HEK293 (cell line): Measurements from ENCODE around the gene RABGEF1.
"Not testable (repeated sequence)": the region's sequence is repeated elsewhere in the genome, so short reads cannot be mapped to it uniquely, and the experiment has no call there.

ENCODE experiments used
- CTCF ChIA-PET: fragments of 350-600 bp; formaldehyde crosslinking; extraction: SDS; loops from one replicate; lab custom pipeline; 2021; ENCODE audit warnings: antibody characterized with exemption; lab: Yijun Ruan, JAX
- POLR2A ChIA-PET: fragments of 300-600 bp; formaldehyde crosslinking; extraction: SDS; loops from one replicate; lab custom pipeline; 2020; ENCODE audit warnings: antibody characterized with exemption, inconsistent platforms; lab: Yijun Ruan, JAX
- H3K27ac ChIP-seq: fragments of 200-500 bp; sonication (Bioruptor generic); 2 replicates; pipeline ENCODE4 v1.5.1; 2014; ENCODE audit warnings: low read depth, low read length, control low read depth, inconsistent platforms; ENCODE audit errors: extremely low read depth
- H3K36me3 ChIP-seq, 2 experiments: fragments of 200-500 bp in 1 of 2; sonication (Bioruptor generic) in 1 of 2; 1 replicate in 1 of 2; 2 replicates in 1 of 2; pipeline ENCODE4 v1.5.1; 2014 to 2017; ENCODE audit warnings: inconsistent platforms in 2 of 2, low read length in 2 of 2; ENCODE audit not compliant: control insufficient read depth in 2 of 2, insufficient read depth in 1 of 2
- H3K4me1 ChIP-seq: fragments of 200-500 bp; sonication (Bioruptor generic); 2 replicates; pipeline ENCODE4 v1.5.1; 2014; ENCODE audit warnings: mild to moderate bottlenecking, low read length, inconsistent platforms; ENCODE audit not compliant: control insufficient read depth, insufficient read depth
- H3K4me3 ChIP-seq: 2 replicates; pipeline ENCODE4 v1.5.1; 2011; ENCODE audit warnings: low read depth, mild to moderate bottlenecking, control low read depth, low read length, moderate library complexity
- H3K9me3 ChIP-seq: fragments of 200-500 bp; sonication (Bioruptor generic); 2 replicates; pipeline ENCODE4 v1.5.1; 2014; ENCODE audit warnings: low read depth, low read length, inconsistent platforms; ENCODE audit not compliant: control insufficient read depth, insufficient read depth
- GLI2 ChIP-seq: fragments of 450-650 bp; formaldehyde crosslinking; IDR thresholded peaks from 2 replicates; pipeline ENCODE4; 2017; ENCODE audit warnings: missing biosample characterization, missing genetic modification characterization, low read depth, borderline replicate concordance
- KLF8 ChIP-seq: fragments of 450-650 bp; formaldehyde crosslinking; IDR thresholded peaks from 2 replicates; pipeline ENCODE4 v1.5.1; 2016; ENCODE audit warnings: missing biosample characterization, missing genetic modification characterization
- SP2 ChIP-seq: fragments of 450-650 bp; formaldehyde crosslinking; IDR thresholded peaks from 2 replicates; pipeline ENCODE4 v1.5.1; 2016; ENCODE audit warnings: missing biosample characterization, missing genetic modification characterization
- ZBTB26 ChIP-seq: fragments of 450-650 bp; formaldehyde crosslinking; optimal IDR thresholded peaks from 2 replicates; pipeline ENCODE3; 2016; ENCODE audit warnings: missing biosample characterization, mild to moderate bottlenecking, missing genetic modification characterization
- ZBTB6 ChIP-seq: fragments of 450-650 bp; formaldehyde crosslinking; IDR thresholded peaks from 2 replicates; pipeline ENCODE4 v1.5.1; 2017; ENCODE audit warnings: missing biosample characterization, missing genetic modification characterization
- ZNF138 ChIP-seq: fragments of 450-650 bp; formaldehyde crosslinking; IDR thresholded peaks from 2 replicates; pipeline ENCODE4 v1.5.1; 2016; ENCODE audit warnings: missing biosample characterization, missing genetic modification characterization, borderline replicate concordance
- ZNF2 ChIP-seq: fragments of 450-650 bp; formaldehyde crosslinking; IDR thresholded peaks from 2 replicates; pipeline ENCODE4 v1.5.1; 2016; ENCODE audit warnings: missing biosample characterization, missing genetic modification characterization
- ZNF214 ChIP-seq: fragments of 450-650 bp; formaldehyde crosslinking; IDR thresholded peaks from 2 replicates; pipeline ENCODE4 v1.5.1; 2017; ENCODE audit warnings: missing biosample characterization, mild to moderate bottlenecking, missing genetic modification characterization, borderline replicate concordance
- ZNF24 ChIP-seq: fragments of 450-650 bp; formaldehyde crosslinking; IDR thresholded peaks from 2 replicates; pipeline ENCODE4 v1.5.1; 2016; ENCODE audit warnings: missing biosample characterization, missing genetic modification characterization
- ZNF391 ChIP-seq: fragments of 450-650 bp; formaldehyde crosslinking; IDR thresholded peaks from 2 replicates; pipeline ENCODE4 v1.5.1; 2016; ENCODE audit warnings: low read depth, missing biosample characterization, missing genetic modification characterization, borderline replicate concordance
- ZNF423 ChIP-seq: fragments of 450-650 bp; formaldehyde crosslinking; IDR thresholded peaks from 2 replicates; pipeline ENCODE4 v1.5.1; 2016; ENCODE audit warnings: missing biosample characterization, missing genetic modification characterization
- ZNF426 ChIP-seq: fragments of 450-650 bp; formaldehyde crosslinking; IDR thresholded peaks from 2 replicates; pipeline ENCODE4 v1.5.1; 2017; ENCODE audit warnings: missing biosample characterization, missing genetic modification characterization, mild to moderate bottlenecking, inconsistent platforms, moderate library complexity
- ZNF48 ChIP-seq: fragments of 450-650 bp; formaldehyde crosslinking; IDR thresholded peaks from 2 replicates; pipeline ENCODE4 v1.5.1; 2016; ENCODE audit warnings: missing biosample characterization, missing genetic modification characterization
- ZNF558 ChIP-seq: fragments of 450-650 bp; formaldehyde crosslinking; IDR thresholded peaks from 2 replicates; pipeline ENCODE4 v1.5.1; 2016; ENCODE audit warnings: missing biosample characterization, missing genetic modification characterization
- ZNF585B ChIP-seq: fragments of 450-650 bp; formaldehyde crosslinking; IDR thresholded peaks from 2 replicates; pipeline ENCODE4 v1.5.1; 2016; ENCODE audit warnings: missing biosample characterization, missing genetic modification characterization
- ZNF664 ChIP-seq: fragments of 450-650 bp; formaldehyde crosslinking; IDR thresholded peaks from 2 replicates; pipeline ENCODE4 v1.5.1; 2016; ENCODE audit warnings: missing biosample characterization, missing genetic modification characterization
- ZNF837 ChIP-seq: fragments of 450-650 bp; formaldehyde crosslinking; IDR thresholded peaks from 2 replicates; pipeline ENCODE4 v1.5.1; 2016; ENCODE audit warnings: missing biosample characterization, missing genetic modification characterization
- ZXDB ChIP-seq: fragments of 450-650 bp; formaldehyde crosslinking; IDR thresholded peaks from 2 replicates; pipeline ENCODE4 v1.5.1; 2016; ENCODE audit warnings: missing biosample characterization, missing genetic modification characterization
- TF ChIP-seq, protein P1 (sequence below): fragments of 450-650 bp; formaldehyde crosslinking; IDR thresholded peaks from 2 replicates; pipeline ENCODE4 v1.5.1; 2016; ENCODE audit warnings: missing biosample characterization, missing genetic modification characterization

RABGEF1 gene

DNA sequence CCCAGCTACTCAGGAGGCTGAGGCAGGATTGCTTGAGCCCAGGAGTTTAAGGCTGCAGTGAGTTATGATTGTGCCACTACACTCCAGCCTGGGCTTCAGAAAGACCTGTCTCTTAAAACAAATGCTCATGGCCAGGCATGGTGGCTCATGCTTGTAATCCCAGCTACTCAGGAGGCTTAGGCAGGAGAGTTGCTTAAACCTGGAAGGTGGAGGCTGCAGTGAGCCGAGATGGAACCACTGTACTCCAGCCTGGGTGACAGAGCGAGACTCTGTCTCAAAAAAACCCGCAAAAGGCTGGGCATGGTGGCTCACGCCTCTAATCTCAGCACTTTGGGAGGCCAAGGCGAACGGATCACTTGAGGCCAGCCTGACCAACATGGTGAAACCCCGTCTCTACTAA is 77.4 kb downstream of the RABGEF1 start:
- H3K36me3 ChIP-seq, H3K4me1 ChIP-seq, H3K9me3 ChIP-seq, H3K4me3 ChIP-seq, POLR2A ChIA-PET, H3K27ac ChIP-seq: not testable (repeated sequence)
- CTCF ChIA-PET = interaction anchor here (0.7 kb wide), 1 partner anchor 9 kb away, joined by 3 read pairs; no protein-coding TSS in a partner anchor

- ChIA-PET CTCF (interaction anchor here (0.6 to 1.5 kb wide), 3 partner anchors 27 to 222 kb away, joined by 3 to 5 read pairs (median 3); partner anchors contain the start of gene TYW1), POLR2A (interaction anchor here (0.5 kb wide), 1 partner anchor 20 kb away, joined by 4 read pairs; no protein-coding TSS in a partner anchor)
- Histone ChIP-seq H3K4me3 (no peak overlapping the region), H3K36me3 (no peaks in the 10 kb centered on the region), H3K27ac (no peak overlapping the region), H3K4me1 (no peaks in the 10 kb centered on the region), H3K9me3 (no peaks in the 10 kb centered on the region)
- TF ChIP-seq KLF8 (tag by site-specific recombination) (no peak), ZNF214 (no peak), ZXDB (tag by site-specific recombination) (no peak), ZNF48 (tag by site-specific recombination) (no peak), ZNF426 (no peak), ZNF423 (tag by site-specific recombination) (no peak), ZNF138 (tag by site-specific recombination) (no peak), ZNF837 (tag by site-specific recombination) (no peak), ZBTB6 (tag by site-specific recombination) (no peak), ZNF664 (tag by site-specific recombination) (no peak), GLI2 (tag by site-specific recombination) (no peak), ZNF2 (no peak), SP2 (no peak), ZNF585B (tag by site-specific recombination) (no peak), ZNF24 (tag by site-specific recombination) (no peak), ZNF558 (no peak), ZBTB26 (tag by site-specific recombination) (no peak)
- TF ChIP-seq, protein P1, sequence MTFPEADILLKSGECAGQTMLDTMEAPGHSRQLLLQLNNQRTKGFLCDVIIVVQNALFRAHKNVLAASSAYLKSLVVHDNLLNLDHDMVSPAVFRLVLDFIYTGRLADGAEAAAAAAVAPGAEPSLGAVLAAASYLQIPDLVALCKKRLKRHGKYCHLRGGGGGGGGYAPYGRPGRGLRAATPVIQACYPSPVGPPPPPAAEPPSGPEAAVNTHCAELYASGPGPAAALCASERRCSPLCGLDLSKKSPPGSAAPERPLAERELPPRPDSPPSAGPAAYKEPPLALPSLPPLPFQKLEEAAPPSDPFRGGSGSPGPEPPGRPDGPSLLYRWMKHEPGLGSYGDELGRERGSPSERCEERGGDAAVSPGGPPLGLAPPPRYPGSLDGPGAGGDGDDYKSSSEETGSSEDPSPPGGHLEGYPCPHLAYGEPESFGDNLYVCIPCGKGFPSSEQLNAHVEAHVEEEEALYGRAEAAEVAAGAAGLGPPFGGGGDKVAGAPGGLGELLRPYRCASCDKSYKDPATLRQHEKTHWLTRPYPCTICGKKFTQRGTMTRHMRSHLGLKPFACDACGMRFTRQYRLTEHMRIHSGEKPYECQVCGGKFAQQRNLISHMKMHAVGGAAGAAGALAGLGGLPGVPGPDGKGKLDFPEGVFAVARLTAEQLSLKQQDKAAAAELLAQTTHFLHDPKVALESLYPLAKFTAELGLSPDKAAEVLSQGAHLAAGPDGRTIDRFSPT = no peak
Measured at GRCh38 chr7:66824041-66824440, 83.5 kb downstream of the RABGEF1 start.

- H3K4me1 ChIP-seq, H3K27ac ChIP-seq, POLR2A ChIA-PET, H3K4me3 ChIP-seq, H3K9me3 ChIP-seq, CTCF ChIA-PET, H3K36me3 ChIP-seq: not testable (repeated sequence)
- TF ChIP-seq ZNF391 = peak; percentile 58; the same call in 1 of the 2 replicates
Measured at GRCh38 chr7:66825538-66825937, 85.0 kb downstream of the RABGEF1 start.
